Stimulated activated CD4-positive, alpha-beta T cell treated with anti-CD3 and anti-CD28 coated beads, Interleukin-15, amount 100 ng/mL, for 1 hour (primary cell): ENCODE measurements around the gene SKIL.
A peak's percentile ranks its signal among the peaks of the same experiment; 100 is the strongest.
"Not testable (repeated sequence)": the region's sequence is repeated elsewhere in the genome, so short reads cannot be mapped to it uniquely, and the experiment has no call there.

ENCODE experiments used
- DNase-seq, 2 donors: peaks; one replicate each; pipeline ENCODE4 v3.0.0-alpha.2; 2020; ENCODE audit warnings: low read depth in 1 of 2, low spot score in 1 of 2

SKIL gene, protein sequence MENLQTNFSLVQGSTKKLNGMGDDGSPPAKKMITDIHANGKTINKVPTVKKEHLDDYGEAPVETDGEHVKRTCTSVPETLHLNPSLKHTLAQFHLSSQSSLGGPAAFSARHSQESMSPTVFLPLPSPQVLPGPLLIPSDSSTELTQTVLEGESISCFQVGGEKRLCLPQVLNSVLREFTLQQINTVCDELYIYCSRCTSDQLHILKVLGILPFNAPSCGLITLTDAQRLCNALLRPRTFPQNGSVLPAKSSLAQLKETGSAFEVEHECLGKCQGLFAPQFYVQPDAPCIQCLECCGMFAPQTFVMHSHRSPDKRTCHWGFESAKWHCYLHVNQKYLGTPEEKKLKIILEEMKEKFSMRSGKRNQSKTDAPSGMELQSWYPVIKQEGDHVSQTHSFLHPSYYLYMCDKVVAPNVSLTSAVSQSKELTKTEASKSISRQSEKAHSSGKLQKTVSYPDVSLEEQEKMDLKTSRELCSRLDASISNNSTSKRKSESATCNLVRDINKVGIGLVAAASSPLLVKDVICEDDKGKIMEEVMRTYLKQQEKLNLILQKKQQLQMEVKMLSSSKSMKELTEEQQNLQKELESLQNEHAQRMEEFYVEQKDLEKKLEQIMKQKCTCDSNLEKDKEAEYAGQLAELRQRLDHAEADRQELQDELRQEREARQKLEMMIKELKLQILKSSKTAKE

DNA sequence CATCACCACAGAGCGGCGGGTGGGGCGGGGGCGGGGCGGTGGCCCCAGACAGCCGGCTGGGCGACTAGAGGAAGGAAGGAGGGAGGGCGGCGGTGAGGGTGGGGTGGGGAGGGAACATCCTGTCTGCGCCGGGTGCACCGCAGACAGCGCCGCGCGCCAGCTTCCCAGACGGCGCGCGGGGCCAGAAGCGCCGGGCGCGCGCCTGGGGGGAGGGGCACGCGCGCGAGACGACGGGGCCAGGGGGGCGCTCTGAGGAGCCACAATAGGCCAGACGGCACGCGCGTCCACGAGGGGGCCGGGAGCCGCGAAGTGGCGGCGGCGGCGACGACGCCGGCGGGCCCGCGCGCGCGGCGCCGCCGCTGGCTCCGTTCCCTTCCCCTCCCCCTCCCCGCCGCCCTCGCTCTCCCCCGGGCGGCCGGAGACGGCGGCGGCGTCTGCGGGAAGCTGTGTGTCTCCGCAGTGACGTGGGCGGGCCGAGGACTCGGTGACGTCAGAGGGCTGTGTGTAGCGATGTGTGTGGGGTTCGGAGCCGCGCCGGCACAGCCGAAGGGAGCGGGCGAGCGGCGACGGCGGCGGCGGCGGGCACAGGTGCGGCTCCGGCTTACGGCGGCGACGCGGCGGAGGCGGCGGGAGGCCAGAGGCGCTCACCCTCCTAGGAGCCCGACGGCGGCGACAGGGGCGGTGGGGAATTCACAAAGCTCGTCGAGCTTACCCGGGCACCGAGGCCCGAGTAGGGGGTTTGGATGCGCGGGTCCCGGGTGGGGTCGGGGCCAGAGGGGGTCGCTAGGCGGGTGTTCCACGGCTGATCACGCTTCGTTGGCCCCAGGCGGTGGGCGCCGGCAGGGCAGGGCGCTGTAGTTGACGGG, at the start of gene SKIL:
TSS of gene SKIL (plus strand) at position 540 of the 866 bp plus-strand sequence. CDS start 2,617 bp downstream, outside the sequence.
- peak; percentile 93 for DNase-seq

DNA sequence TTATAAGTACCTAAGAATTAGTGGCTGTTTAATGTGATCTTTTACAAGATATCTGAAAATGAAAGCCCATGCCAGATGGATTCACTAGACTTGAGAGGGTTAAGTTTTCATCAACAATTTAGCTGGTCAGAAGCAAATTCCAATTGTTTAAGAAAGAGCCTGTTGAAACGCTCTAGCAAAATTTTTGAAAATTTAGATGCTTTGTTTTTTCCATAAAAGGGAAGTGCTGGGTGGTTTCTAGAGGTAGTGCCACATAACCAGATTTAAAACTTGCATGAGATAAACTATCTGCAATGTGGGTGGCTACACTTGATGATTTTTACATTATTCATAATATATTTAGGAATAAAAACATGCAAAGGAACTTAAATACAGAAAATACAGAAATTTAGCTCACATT, 48.5 kb upstream of the SKIL start:
- DNase-seq, result no peak

GRCh38 chr3:170317954-170318353, 39.6 kb upstream of the SKIL start:
- DNase-seq, result no peak

DNA sequence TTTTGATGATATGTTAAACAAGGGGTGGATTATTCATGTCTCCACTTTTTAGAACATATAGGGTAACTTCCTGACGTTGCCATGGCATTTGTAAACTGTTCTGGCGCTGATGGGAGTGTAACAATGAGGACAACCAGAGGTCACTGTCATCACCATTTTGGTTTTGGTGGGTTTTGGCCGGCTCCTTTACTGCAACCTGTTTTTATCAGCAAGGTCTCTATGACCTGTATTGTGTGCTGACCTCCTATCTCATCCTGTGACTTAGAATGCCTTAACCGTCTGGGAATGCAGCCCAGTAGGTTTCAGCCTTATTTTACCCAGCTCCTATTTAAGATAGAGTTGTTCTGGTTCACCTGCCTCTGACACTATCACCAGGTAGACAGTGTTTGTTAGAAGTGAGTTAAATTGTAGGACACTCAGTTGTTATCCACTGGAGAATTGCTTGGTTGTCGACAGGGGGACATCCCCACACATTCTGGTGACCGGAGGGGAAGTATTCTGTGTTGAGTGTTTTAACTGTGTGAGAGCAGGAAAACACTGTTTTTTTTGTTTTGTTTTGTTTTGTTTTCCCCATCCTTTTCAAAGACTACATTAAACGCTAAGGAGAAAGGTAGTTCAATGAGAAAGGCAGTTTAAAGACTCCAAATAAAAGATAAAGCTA, 36.9 kb upstream of the SKIL start:
- no peak for DNase-seq

- no peak for DNase-seq
These were observed 36.0 kb upstream of the SKIL start for GRCh38 chr3:170321321-170322034.

DNA sequence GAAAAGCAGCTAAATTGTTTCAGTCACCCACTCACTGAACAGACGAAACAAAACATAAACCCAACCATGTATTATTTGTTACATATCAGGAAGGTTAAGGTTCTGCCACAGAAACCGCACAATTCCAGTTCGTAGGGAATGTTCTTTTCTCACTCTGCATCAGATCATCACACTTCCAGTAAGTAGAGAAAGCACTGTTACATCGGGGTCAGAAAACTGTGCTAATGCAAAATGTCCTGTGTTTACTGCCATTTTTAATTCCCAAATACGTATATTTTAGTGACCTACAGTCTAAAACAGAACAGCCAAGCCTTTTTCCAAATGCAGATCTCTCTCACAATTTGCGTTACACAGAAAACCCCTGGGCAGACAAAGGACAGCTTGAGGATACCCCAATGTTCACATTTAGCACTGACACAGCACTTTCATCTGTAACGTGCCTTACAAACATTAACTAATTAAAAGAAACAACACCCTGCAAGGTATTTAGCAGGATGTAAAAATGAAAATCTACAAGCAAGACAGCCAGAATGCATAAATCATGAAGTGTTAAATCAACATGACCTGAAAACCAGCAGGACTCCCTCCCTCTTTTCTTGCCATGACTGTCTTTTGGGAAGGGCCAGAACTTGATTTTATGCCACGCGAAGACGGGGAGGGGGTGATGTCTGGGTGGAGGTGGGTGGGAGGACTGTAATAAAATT, 34.8 kb upstream of the SKIL start:
- DNase-seq, result no peak

- no peak for DNase-seq
These were observed 34.2 kb upstream of the SKIL start for GRCh38 chr3:170323331-170323730.

- DNase-seq, result no peak
These were observed 32.6 kb upstream of the SKIL start for GRCh38 chr3:170324962-170325361.

DNA sequence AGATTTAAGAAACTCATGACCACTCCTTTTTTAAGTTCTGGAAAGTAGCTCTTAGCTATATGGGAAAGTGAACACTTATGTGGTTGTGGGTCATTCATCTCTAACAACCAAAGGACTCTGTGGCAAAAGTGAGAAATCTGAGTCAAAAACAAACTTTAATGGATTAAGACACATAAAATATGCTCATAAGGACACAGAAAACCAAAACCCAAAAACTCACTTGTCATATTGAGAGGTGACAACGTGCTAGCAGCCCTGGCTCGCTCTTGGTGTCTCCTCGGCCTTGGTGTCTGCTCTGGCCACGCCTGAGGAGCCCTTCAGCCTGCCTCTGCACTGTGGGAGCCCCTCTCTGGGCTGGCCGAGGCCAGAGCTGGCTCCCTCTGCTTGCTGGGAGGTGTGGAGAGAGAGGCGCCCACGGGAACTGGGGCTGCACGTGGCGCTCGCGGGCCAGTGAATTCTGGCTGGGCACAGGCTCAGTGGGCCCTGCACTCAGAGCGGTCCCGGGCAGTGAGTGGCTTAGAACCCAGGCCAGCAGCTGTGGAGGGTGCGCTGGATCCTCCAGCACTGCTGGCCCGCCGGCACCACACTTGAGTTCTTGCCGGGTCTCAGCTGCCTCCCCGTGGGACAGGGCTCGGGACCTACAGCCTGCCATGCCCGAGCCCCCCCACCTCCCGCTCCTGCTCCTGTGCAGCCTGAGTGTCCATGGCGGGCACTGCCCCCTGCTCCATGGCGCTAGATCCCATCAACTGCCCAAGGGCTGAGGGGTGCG, 30.3 kb upstream of the SKIL start:
- DNase-seq, result no peak

GRCh38 chr3:170327868-170328548, 29.5 kb upstream of the SKIL start:
- DNase-seq, result not testable (repeated sequence)

- DNase-seq, result no peak
These were observed 27.1 kb upstream of the SKIL start for GRCh38 chr3:170330366-170330765.

GRCh38 chr3:170331143-170331542, 26.4 kb upstream of the SKIL start:
- DNase-seq, result no peak

DNA sequence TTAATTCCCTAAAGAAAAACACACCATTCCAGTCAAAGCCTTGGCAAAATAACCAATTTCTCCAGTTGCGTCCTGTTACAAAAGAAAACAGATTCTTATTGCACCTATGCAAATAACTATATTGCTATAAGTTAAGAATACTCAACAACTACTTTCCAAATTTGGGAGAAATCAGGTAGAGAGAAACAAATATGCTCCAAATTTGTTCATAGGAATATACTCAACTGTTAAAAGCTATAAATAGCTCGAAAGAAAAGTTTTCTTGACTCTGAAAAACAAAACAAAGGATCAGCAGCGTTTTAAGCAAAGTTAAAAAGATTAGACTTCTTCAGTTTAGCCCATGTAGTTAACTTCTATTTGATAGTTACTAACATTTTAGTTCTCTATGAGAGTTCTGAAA, 20.1 kb upstream of the SKIL start:
- DNase-seq, result no peak

DNA sequence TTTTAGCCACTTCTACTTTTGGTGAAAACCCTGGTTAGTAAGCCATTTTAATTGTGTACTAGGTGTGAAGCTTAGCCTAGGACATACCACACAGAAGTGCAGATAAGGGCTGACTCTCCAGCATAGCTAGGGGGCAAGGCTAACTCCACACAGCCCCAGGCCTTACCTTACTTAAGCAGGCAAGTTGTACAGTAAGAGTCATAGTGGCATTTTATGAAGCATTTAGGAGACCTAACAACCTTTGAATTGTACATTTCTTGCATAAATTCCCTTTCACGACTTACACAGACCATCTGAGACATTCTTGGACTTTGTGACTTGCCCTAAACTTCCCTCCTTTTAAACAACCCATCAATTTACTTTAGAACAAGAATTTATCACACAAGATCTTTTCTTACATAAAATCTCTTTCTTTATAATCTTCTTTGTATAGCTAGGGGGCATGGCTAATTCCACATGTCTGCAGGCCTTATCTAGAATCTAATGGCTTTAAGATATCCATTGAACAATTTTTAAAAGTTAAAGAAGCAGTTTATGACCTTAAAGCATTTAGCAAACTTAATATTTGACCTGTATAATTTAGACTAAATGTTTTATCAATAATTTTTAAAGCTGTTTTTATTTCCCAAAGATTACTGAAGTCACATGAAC, 18.7 kb upstream of the SKIL start:
- DNase-seq, result no peak

DNA sequence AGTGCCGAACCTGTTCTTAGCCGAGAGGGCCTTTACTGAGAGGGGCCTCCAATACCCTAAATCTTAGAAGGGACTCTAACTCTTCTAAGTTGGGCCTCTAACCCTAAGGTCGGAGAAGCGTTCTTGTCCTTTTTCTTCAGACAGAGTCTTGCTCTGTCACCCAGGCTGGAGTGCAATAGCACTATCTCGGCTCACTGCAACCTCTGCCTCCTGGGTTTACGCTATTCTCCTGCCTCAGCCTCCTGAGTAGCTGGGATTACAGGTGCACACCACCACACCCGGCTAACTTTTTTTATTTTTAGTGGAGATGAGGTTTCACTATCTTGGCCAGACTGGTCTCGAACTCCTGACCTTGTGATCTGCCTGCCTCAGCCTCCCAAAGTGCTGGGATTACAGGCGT, 15.2 kb upstream of the SKIL start:
- not testable (repeated sequence) for DNase-seq

DNA sequence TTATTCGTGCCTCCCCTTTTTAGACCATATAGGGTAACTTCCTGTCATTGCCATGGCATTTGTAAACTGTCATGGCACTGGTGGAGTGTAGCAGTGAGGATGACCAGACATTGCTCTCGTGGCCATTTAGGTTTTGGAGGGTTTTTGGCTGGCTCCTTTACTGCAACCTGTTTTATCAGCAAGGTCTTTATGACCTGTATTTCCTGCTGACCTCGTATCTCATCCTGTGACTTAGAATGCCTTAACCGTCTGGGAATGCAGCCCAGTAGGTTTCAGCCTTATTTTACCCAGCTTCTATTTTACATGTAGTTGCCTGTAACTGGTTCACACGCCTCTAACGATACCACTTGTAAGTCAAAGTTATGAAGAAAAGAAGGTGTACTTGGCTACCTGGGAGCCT, 13.7 kb upstream of the SKIL start:
- DNase-seq, result not testable (repeated sequence)

DNA sequence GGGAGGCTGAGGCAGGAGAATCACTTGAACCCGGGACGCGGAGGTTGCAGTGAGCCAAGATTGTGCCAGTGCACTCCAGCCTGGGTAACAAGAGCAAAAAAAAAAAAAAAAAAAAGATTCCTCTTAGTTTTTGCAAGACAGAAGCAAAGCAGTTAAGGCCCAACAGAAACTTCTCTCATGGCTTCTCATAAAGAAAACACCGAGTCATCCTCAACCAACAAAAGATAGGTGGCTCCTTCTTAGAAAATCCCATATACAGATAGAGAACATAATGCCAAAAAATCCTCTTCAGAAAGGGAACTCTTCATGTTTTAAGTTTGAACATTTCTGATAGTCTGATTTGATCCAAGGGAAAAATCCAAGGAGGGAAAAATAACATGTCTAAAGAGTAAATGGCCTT, 12.5 kb upstream of the SKIL start:
- no peak for DNase-seq
